Effector memory CD4-positive, alpha-beta T cell (primary cell): ENCODE measurements around the gene TP53BP1.
"Not testable (repeated sequence)": the region's sequence is repeated elsewhere in the genome, so short reads cannot be mapped to it uniquely, and the experiment has no call there.

Experiments
- DNase-seq, 3 donors: peaks; one replicate each; pipeline ENCODE4 v3.0.0-alpha.2; 2020
- H3K27ac ChIP-seq: 2 replicates; pipeline ENCODE4 v1.7.0; 2013; ENCODE audit warnings: mild to moderate bottlenecking, low read length, moderate library complexity; ENCODE audit not compliant: insufficient read depth, poor library complexity, severe bottlenecking
- H3K27me3 ChIP-seq: replicated peaks from 2 replicates; pipeline ENCODE4 v1.7.0; 2013; ENCODE audit warnings: mild to moderate bottlenecking, low read length; ENCODE audit not compliant: insufficient read depth, control insufficient read depth, poor library complexity, severe bottlenecking
- H3K36me3 ChIP-seq: 2 replicates; pipeline ENCODE4 v1.7.0; 2013; ENCODE audit warnings: mild to moderate bottlenecking, low read length, moderate library complexity; ENCODE audit not compliant: control insufficient read depth, insufficient read depth
- H3K4me1 ChIP-seq: 2 replicates; pipeline ENCODE4 v1.7.0; 2013; ENCODE audit warnings: low read length, mild to moderate bottlenecking; ENCODE audit not compliant: control insufficient read depth, insufficient read depth, poor library complexity, severe bottlenecking
- H3K4me3 ChIP-seq: 2 replicates; pipeline ENCODE4 v1.7.0; 2013; ENCODE audit warnings: low read length, low read depth, mild to moderate bottlenecking; ENCODE audit not compliant: insufficient read depth, poor library complexity, severe bottlenecking
- H3K9me3 ChIP-seq: 2 replicates; pipeline ENCODE4 v1.7.0; 2013; ENCODE audit warnings: mild to moderate bottlenecking, low read length, moderate library complexity; ENCODE audit not compliant: control insufficient read depth
- total RNA-seq, 3 donors: gene quantifications; one replicate each; lab custom pipeline; 2026; lab: John Stamatoyannopoulos, UW

TP53BP1 gene, protein sequence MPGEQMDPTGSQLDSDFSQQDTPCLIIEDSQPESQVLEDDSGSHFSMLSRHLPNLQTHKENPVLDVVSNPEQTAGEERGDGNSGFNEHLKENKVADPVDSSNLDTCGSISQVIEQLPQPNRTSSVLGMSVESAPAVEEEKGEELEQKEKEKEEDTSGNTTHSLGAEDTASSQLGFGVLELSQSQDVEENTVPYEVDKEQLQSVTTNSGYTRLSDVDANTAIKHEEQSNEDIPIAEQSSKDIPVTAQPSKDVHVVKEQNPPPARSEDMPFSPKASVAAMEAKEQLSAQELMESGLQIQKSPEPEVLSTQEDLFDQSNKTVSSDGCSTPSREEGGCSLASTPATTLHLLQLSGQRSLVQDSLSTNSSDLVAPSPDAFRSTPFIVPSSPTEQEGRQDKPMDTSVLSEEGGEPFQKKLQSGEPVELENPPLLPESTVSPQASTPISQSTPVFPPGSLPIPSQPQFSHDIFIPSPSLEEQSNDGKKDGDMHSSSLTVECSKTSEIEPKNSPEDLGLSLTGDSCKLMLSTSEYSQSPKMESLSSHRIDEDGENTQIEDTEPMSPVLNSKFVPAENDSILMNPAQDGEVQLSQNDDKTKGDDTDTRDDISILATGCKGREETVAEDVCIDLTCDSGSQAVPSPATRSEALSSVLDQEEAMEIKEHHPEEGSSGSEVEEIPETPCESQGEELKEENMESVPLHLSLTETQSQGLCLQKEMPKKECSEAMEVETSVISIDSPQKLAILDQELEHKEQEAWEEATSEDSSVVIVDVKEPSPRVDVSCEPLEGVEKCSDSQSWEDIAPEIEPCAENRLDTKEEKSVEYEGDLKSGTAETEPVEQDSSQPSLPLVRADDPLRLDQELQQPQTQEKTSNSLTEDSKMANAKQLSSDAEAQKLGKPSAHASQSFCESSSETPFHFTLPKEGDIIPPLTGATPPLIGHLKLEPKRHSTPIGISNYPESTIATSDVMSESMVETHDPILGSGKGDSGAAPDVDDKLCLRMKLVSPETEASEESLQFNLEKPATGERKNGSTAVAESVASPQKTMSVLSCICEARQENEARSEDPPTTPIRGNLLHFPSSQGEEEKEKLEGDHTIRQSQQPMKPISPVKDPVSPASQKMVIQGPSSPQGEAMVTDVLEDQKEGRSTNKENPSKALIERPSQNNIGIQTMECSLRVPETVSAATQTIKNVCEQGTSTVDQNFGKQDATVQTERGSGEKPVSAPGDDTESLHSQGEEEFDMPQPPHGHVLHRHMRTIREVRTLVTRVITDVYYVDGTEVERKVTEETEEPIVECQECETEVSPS (N-terminal part only)
- 79.7 to 108 (median 103) reads per million in 3 donors for total RNA-seq

DNA sequence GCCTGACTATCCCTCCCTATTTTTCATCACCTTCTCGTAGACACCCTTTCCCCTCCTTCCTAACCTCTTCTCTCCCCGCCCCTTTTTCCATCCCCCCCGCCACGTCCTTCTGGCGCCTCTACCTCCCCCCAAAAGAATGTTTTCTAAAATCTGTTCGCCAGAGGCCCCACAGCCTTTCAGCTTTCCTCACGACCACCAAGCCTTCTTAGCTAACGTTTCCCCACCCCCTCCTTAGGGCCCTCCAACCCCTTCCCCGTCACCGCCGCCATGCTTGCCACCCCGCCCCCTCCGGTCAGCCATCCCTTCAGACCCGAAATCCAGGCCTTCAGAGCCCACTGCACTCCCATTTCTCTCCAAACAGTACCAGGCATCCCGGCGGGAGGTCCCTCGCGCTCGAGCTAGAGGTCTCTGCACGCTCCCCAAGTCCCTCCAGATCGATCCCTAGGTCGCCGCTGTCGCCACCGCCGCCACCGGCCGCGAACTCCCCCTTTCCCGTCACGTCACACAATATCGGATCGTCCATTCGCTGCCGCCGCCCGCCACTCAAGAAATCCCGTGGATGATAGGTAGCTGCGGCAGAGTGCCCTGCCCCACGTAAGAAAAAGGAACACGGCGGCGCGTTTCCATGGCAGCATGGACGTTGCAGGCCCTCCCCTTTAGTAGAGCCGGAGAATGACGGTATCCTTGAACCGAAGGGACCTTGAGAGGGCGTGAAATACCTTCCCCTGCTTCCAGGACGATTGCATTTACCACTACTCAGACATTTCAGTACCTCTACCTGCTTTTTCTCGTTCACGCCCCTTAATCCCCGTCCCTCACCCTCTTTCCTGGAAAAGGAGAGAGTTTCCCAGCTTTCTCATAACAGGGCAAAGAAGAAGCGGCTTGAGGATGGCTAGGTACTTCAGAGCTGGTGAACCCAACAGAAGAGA lies at the start of gene TP53BP1:
Gene TP53BP1 (minus strand): TSS at position 484 of the 929 bp plus-strand sequence. CDS start 113 bp downstream, at position 371.
- Histone ChIP-seq H3K4me1 (peaks cover 13% of the 10 kb centered on the region), H3K27me3 (no peaks in the 10 kb centered on the region), H3K27ac (peak within 1 kb of the TSS; percentile 92), H3K4me3 (peak within 1 kb of the TSS; percentile 91), H3K9me3 (no peaks in the 10 kb centered on the region), H3K36me3 (peaks cover 4% of the 10 kb centered on the region)
- peak; percentile 89 to 94 (median 92) for DNase-seq

DNA sequence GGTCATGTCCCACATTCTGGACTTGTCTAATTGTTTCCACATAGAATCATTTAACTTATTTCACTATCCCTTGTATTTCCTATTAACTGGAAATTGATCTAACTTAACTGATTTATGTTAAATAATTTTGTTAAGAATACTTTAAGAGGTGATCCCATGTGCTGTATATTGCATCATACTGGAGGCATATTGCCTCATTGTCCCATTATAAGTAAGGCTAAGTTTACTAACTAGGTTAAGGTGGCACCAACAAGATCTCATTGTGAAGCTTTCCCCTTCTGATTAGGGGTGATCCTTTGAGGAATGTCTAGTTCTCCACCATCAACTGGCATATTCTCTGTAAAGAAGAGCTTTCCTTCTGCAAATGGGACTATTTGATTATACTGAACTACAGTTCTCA lies 48.8 kb upstream of the TP53BP1 start:
- no peak for DNase-seq

DNA sequence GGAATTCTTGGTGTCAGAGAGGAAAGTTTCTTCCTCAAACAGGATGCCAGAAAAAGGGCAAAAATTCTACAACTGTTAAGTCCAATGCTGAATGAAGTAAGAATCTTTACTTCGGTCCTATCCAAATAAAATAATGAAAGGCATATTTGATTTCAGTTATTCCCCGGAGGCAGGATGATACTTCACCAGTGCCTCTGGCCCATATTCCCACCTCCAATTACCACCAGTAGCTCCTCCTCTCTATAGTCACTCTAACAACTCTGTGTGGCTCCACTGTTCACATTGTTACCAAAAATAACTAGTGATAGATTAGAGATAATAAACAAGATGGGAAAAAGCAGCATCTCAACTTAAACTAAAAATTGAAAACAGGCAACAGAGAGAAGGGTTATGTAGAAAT lies 45.1 kb upstream of the TP53BP1 start:
- H3K27ac ChIP-seq: no peak overlapping the region
- no peaks in the 10 kb centered on the region for H3K36me3 ChIP-seq
- H3K27me3 ChIP-seq: no peaks in the 10 kb centered on the region
- no peaks in the 10 kb centered on the region for H3K4me1 ChIP-seq
- no peak overlapping the region for H3K4me3 ChIP-seq
- no peaks in the 10 kb centered on the region for H3K9me3 ChIP-seq
- no peak for DNase-seq

More for the DNA sequence above, 48.8 kb upstream of the TP53BP1 start:
- no peaks in the 10 kb centered on the region for H3K4me1 ChIP-seq
- no peaks in the 10 kb centered on the region for H3K27me3 ChIP-seq
- H3K4me3 ChIP-seq: no peak overlapping the region
- no peaks in the 10 kb centered on the region for H3K36me3 ChIP-seq
- no peak overlapping the region for H3K27ac ChIP-seq
- H3K9me3 ChIP-seq: no peaks in the 10 kb centered on the region

DNA sequence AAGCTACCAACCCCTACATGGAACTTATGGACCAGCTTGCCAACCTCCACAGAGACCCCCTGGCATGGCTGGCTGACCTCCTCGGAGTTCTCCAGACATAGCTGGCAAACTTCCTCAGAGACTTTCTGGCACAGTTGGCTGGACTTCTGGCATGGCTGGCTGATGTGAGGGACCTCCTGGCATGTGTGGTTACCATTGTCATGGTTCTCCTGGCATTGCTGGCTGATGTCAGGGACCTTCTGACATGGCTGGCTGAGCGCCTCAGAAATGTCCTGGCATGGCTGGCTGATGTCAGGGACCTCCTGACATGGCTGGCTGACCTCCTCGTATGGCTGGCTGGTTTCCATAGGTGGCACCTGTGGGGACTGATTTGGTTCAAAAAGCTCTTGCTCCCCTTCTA lies 41.9 kb upstream of the TP53BP1 start:
- no peak for DNase-seq
- H3K36me3 ChIP-seq: no peaks in the 10 kb centered on the region
- no peak overlapping the region for H3K4me3 ChIP-seq
- H3K4me1 ChIP-seq: no peaks in the 10 kb centered on the region
- no peak overlapping the region for H3K27ac ChIP-seq
- H3K9me3 ChIP-seq: no peaks in the 10 kb centered on the region
- H3K27me3 ChIP-seq: no peaks in the 10 kb centered on the region

DNA sequence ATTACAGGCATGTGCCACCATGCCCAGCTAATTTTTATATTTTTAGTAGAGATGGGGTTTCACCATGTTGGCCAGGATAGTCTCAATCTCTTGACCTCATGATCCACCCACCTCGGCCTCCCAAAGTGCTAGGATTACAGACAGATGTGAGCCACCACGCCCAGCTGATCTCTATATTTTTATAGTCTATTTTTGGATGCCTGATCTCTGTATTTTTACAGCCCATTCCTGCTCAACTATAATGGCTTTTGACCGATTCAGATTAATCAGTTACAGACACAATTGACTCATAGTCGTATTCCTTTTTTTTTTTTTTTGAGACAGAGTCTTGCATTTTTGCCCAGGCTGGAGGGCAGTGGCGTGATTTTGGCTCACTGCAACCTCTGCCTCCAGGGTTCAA lies 39.9 kb upstream of the TP53BP1 start:
- H3K4me3 ChIP-seq, H3K27ac ChIP-seq, H3K9me3 ChIP-seq, H3K27me3 ChIP-seq, H3K36me3 ChIP-seq, H3K4me1 ChIP-seq, DNase-seq: not testable (repeated sequence)

DNA sequence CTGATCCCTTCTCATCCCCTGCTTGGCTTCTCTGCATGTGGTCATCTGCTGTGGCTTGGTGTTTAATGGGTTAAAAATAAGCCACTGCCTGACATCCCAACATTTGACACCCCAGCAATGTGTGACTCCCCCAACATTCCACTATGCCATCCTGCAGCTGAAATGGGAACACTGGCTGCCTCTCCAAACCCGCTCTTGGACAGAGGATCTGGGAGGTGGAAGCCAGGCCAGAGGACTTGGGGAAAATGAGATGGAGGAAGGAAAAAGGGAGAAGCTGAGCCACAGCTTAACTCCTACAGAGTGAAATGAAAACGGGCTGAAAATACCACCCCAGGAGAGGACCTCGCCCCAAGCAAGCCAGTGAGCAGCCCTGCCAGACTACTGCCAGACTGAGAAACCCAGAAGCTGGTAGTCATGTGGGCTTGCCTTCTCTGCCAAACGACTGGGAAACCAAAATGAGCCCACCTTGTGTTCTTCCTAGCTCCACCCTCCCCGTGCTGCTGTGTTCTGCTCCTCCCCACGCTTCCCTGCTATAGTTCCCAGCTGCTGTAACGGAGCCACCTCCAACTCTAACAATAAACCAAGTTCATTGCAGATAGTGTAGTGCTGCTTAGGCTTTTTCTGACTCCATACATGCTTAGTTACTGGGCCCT lies 38.2 kb upstream of the TP53BP1 start:
- no peak overlapping the region for H3K4me3 ChIP-seq
- H3K4me1 ChIP-seq: no peaks in the 10 kb centered on the region
- no peak overlapping the region for H3K27ac ChIP-seq
- no peaks in the 10 kb centered on the region for H3K27me3 ChIP-seq
- H3K9me3 ChIP-seq: no peaks in the 10 kb centered on the region
- DNase-seq: no peak
- H3K36me3 ChIP-seq: no peaks in the 10 kb centered on the region

DNA sequence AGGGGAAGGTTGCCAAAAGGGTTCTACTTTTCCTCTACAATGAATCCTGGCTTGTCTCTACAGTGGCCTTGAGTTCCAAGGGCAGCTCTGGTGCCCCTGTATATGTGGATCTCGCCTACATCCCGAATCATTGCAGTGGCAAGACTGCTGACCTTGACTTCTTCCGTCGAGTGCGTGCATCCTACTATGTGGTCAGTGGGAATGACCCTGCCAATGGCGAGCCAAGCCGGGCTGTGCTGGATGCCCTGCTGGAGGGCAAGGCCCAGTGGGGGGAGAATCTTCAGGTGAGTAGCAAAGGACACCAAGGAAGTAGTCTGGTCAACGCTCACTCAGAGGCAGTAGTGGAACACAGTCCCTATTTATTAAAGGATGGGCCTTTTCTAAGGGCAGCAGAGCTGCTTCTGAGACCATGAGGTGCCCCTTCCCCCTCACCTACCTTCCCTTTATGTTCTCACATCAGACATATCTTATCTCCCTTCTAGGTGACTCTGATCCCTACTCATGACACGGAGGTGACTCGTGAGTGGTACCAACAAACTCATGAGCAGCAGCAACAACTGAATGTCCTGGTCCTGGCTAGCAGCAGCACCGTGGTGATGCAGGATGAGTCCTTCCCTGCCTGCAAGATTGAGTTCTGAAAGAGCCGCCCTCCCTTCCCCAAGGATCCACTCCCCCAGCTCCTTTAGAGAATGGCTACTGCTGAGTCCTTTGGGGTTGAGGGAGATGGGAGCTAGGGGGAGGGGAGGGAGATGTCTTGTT lies 36.8 kb upstream of the TP53BP1 start:
- no peaks in the 10 kb centered on the region for H3K36me3 ChIP-seq
- peaks cover 3% of the 10 kb centered on the region for H3K4me1 ChIP-seq
- no peak for DNase-seq
- no peaks in the 10 kb centered on the region for H3K9me3 ChIP-seq
- H3K27me3 ChIP-seq: no peaks in the 10 kb centered on the region
- H3K4me3 ChIP-seq: no peak overlapping the region
- H3K27ac ChIP-seq: no peak overlapping the region

DNA sequence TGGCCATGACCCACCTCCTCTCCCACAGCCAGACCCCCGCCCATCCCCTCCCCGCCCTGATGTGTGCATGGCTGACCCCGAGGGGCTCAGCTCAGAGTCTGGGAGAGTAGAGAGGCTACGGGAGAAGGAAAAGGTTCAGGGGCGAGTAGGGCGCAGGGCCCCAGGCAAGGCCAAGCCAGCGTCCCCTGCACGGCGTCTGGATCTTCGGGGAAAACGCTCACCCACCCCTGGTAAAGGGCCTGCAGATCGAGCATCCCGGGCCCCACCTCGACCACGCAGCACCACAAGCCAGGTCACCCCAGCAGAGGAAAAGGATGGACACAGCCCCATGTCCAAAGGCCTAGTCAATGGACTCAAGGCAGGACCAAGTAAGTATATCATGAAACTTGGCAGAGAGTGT lies 36.2 kb upstream of the TP53BP1 start:
- Histone ChIP-seq H3K4me3 (no peak overlapping the region), H3K27me3 (no peaks in the 10 kb centered on the region), H3K9me3 (no peaks in the 10 kb centered on the region), H3K27ac (no peak overlapping the region), H3K36me3 (no peaks in the 10 kb centered on the region), H3K4me1 (peaks cover 3% of the 10 kb centered on the region)
- DNase-seq: no peak
